GM19193 (cell line): ENCODE measurements around the gene ZNF324.

Experiments
- POLR2A ChIP-seq: IDR thresholded peaks from 4 replicates; pipeline ENCODE4 v1.6.1; 2011; ENCODE audit not compliant: insufficient read depth, insufficient read length; ENCODE audit errors: extremely low read depth

The ZNF324 gene

GRCh38 chr19:58469241-58470013, 2.5 kb downstream of the ZNF324 start:
- TF ChIP-seq POLR2A: no peak

DNA sequence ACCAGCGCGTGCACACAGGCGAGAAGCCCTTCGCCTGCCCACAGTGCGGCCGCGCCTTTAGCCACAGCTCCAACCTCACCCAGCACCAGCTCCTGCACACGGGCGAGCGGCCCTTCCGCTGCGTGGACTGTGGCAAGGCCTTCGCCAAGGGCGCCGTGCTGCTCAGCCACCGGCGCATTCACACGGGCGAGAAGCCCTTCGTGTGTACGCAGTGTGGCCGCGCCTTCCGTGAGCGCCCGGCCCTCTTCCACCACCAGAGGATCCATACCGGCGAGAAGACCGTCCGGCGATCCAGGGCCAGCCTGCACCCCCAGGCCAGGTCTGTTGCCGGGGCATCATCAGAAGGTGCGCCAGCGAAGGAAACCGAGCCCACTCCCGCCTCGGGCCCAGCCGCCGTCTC, 4.9 kb downstream of the ZNF324 start:
- no peak for TF ChIP-seq POLR2A

GRCh38 chr19:58473775-58474174, 6.9 kb downstream of the ZNF324 start:
- TF ChIP-seq POLR2A: no peak

DNA sequence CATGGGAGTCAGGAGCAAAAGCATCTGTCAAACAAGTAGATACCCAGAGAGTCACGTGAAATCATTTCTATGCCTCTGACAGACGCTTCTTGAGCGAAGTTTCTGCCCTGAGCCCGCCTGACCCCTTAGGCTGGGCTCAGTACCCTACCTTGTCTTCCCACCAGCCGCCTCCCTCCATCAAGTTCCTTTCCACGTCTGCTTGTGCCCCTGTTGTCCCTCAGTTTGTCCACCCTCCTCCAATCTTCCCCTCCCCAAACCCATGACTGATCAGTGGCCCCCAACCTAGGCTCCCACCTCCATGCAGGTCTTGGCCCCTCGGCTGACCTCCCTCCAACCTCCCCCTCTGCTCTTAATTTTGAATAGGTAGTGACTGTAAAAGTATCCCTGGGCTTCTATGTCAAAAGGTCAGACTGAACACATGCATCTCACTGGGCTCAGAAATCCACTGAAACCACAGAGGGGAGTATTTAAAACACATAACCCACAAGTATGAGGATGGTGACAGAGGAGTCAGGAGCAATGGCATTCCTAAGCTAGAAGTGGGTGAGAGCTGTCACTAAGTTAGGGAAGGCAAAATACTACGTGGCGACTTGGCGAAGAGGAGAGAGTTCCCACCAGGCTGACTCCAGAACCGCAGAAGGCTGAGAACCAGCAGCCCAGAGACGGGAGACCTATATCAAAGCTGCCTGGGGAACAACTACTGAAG, 7.6 kb downstream of the ZNF324 start:
- no peak for TF ChIP-seq POLR2A

DNA sequence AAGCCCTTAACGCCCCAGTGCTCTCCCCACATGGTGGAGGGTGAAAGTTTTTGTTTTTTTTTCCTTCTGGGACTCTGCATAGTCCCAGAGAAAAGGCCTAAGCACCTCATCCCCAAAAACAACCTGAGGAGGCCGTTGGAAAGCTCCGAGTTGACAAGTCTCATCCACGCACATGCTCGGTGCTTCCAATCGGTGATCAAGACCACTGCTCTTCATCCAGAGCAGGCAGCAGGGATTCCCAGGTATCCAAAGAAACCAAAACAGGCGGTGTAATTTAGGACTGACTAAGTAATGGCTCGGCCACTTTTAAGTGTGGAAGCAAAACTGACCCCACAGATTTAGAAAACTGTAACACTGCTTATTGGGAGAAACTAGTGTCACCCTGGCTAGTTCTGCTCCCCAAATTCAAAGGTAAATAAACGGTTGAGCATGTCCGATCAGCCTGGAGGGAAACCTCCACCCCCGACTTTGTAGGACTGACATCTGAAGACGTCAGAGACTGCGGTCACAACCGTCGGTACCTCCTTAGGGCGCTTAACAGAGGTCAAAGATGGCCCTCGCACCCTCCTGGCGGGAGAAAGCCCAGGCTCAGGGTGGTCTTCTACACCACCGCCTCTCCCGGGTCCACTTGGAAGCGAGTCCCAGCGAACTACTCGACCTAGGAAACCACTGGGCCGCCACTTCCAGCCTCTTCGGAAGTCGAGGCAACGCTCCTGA, 8.3 kb downstream of the ZNF324 start:
- TF ChIP-seq POLR2A: no peak

GRCh38 chr19:58475714-58476497, 9.0 kb downstream of the ZNF324 start, which contains the start of gene ZNF446:
TSS of gene ZNF446 (plus strand) at chr19:58476352. CDS start at chr19:58477219, 867 bp downstream.
- peak; percentile 76 for TF ChIP-seq POLR2A

- TF ChIP-seq POLR2A: no peak
These were observed 9.7 kb downstream of the ZNF324 start for GRCh38 chr19:58476498-58477015.

- TF ChIP-seq POLR2A: no peak
These were observed 10.2 kb downstream of the ZNF324 start for GRCh38 chr19:58477130-58477529.

- no peak for TF ChIP-seq POLR2A
These were observed 11.0 kb downstream of the ZNF324 start for GRCh38 chr19:58477871-58478270.

- no peak for TF ChIP-seq POLR2A
These were observed 12.4 kb downstream of the ZNF324 start for GRCh38 chr19:58479303-58479702.

DNA sequence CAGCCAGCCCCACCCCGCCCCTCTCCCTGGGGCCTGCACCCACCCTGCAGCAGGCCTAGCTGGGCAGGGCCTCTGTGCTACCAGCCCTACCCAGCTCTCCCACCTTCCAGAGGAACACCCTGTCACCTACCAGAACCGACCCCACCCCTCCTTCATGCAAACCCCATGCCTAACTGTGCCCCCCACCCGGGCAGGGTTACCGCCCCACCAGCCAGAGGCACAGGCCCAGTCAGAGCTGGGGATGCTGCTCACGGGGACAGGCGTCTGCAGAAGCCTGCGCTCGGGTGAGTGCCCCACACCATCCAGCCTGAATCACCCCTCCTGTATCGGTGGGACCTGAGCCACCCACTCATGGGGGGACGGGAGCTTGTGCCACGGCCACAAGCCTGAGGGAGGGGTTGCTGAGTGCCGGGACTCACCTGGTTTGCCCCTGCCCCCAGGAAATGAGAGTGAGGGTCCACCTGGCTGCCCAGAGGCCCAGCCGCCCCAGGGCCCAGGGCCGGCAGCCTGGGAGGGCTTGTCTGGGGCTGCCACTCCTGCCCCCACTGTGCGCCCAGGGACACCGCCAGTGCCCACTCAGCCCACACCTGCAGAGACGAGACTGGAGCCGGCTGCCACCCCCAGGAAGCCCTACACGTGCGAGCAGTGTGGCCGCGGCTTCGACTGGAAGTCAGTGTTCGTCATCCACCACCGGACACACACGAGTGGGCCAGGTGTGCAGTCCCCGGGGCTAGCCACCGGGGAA, 13.0 kb downstream of the ZNF324 start:
- TF ChIP-seq POLR2A: no peak

GRCh38 chr19:58480481-58480830, 13.6 kb downstream of the ZNF324 start:
- no peak for TF ChIP-seq POLR2A

DNA sequence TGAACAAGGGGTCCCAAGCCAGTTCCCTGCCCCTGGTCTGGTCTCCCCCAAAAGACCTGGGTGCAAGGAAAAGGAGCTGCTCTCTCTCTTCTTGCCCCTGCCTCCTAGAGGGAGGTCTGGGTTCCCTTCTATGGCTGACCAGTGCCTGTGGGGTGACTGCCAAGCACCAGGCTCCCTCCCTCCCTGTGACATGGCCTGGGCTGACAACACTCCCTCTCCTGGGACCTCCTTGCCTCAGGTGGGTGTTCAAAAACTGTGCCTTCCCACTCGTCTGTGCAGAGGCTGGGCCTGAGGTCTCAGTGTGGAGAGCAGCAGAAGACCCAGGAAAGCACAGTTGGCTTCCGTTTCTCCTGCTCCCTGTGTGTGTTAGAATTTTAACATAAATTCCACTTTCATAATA, 14.0 kb downstream of the ZNF324 start:
- TF ChIP-seq POLR2A: no peak

DNA sequence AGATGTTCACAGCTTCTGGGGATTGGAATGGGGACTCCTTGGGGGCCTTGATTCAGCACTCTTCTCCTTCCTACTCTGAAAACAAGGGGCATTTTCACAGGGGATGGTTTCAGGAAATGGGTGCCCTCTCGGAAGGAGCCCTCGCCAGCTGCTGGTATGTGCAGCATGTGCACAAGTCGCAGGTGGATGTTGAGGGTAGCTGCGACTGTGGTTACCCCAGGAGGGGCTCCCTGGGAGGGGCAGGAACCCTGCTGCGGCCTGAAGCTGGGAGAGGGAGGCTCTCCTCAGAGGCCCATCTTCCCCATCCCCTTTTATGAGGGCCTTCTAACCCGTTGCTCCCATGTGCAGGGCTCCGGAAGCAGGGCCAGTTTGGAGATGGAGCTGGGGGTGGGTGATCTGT, 15.5 kb downstream of the ZNF324 start:
- no peak for TF ChIP-seq POLR2A
